ENCODE data around the gene SCN7A.

The SCN7A gene

GRCh38 chr2:166357068-166357949, 136.7 kb downstream of the SCN7A start:
- DNase-seq = no peak
